ENCODE results near the gene XCR1.
A peak's percentile ranks its signal among the peaks of the same experiment; 100 is the strongest.

Gene XCR1

DNA sequence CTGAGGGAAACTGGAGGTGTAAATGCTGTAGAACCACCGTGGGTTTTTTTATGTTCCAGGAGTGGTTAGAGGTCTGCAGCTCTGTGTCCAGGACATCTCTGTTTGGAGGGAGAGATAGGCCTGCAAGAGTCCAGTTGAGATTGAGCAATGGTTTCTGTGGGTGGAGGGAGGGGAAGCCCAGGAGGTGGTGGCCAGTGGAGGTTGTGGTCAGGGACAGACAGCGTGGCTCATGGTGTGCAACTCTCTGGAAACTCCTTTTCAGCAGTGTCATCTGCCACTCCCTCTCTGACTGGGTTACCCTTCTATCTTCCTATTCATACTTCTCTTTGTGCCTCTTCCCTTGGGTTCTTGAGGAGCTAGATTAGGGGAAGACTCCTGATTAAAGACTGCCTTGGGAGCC, 9.6 kb downstream of the XCR1 start:
- no peak overlapping the region for H3K14ac ChIP-seq (ENCODE audit: low read length)
- H4K91ac ChIP-seq (ENCODE audit: low read depth, low read length) = no peak overlapping the region
- no peaks in the 10 kb centered on the region for H3K79me1 ChIP-seq (ENCODE audit: low read length)
- no peak overlapping the region for H3K23ac ChIP-seq (ENCODE audit: low read length)
- H2BK5ac ChIP-seq (ENCODE audit: low read depth, low read length, poor library complexity) = no peak overlapping the region
- peaks cover 10% of the 10 kb centered on the region for H3K9me3 ChIP-seq (ENCODE audit: insufficient read depth, low read depth, low read length)
- no peaks in the 10 kb centered on the region for H3K27me3 ChIP-seq (ENCODE audit: insufficient read depth, low read length)
- H4K12ac ChIP-seq (ENCODE audit: low read depth, low read length) = no peak overlapping the region
- H3K4me1 ChIP-seq (ENCODE audit: control insufficient read depth in 1 of 2, insufficient read depth in 2 of 2, low read length in 2 of 2) = peaks cover 2 to 4% of the 10 kb centered on the region in 2 experiments
- no peak overlapping the region for H2BK120ac ChIP-seq (ENCODE audit: insufficient read depth, low read length, poor library complexity)
- no peak overlapping the region for H3K9ac ChIP-seq (ENCODE audit: low read length)
- peaks cover 6 to 13% of the 10 kb centered on the region in 2 experiments for H3K36me3 ChIP-seq (ENCODE audit: control insufficient read depth in 1 of 2, insufficient read depth in 2 of 2, low read length in 2 of 2)
- no peak overlapping the region for H2BK12ac ChIP-seq (ENCODE audit: low read length)
- WGBS (ENCODE audit: extremely low coverage, insufficient coverage, insufficient read length) = no CpG with 5 or more reads among the region's 2 CpGs
- H3K18ac ChIP-seq (ENCODE audit: low read length) = no peak overlapping the region
- H3K27ac ChIP-seq (ENCODE audit: low read depth, low read length) = no peak overlapping the region
- H3K4me3 ChIP-seq (ENCODE audit: low read depth, low read length) = no peak overlapping the region
- no peak overlapping the region for H2AK5ac ChIP-seq (ENCODE audit: low read length)
- no peak overlapping the region for H4K8ac ChIP-seq (ENCODE audit: low read depth, low read length)
- no peak overlapping the region for H3K4me2 ChIP-seq (ENCODE audit: low read length)
- H2AFZ ChIP-seq (ENCODE audit: insufficient read depth, low read length, poor library complexity) = no peak overlapping the region
- peak in 1 of 2 donors; percentile 20 for DNase-seq
- no peaks in the 10 kb centered on the region for H3K79me2 ChIP-seq (ENCODE audit: control insufficient read depth, insufficient read depth, low read length, poor library complexity)
- no peak overlapping the region for H3K4ac ChIP-seq (ENCODE audit: low read depth, low read length)

DNA sequence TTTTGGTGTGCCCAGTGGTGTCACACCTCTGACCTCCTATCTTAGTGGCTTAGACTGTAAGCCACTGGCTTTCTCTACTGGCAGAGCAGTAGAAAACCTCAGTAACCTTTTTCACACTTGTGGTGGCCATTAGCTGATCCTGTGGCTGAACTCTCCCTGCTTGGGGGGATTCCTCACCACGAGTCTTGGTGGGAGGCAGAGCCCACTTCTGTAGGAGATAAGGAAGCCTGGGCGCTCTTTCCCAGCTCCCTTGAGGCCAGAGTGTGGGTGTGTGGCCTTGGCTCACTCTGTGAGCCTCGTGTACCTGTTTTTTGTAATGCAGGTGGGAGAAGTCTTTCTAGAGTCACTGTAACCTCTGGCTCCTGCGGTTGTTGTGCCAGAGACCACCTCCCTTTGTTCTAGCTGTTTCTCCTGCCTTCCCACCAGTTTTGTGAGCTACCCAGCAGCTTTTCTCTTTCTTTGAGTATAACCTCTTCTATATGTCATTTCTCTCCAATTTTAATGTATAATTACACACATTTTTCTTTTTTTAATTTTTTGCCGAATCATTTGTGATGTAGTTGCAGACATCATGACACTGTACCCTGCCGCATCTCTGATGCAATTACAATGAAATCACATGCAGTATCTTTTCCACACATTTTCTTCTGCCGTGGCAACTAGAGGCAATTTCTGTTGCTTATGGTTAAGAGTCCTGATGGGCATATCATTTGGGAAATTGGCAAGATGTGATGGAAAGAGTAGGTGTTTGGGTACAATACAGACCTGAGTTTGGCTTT, 13.8 kb downstream of the XCR1 start:
- no peak overlapping the region for H4K91ac ChIP-seq (ENCODE audit: low read depth, low read length)
- no peak overlapping the region for H4K8ac ChIP-seq (ENCODE audit: low read depth, low read length)
- H4K12ac ChIP-seq (ENCODE audit: low read depth, low read length) = no peak overlapping the region
- H3K79me1 ChIP-seq (ENCODE audit: low read length) = no peaks in the 10 kb centered on the region
- WGBS (ENCODE audit: extremely low coverage, insufficient coverage, insufficient read length) = no CpG with 5 or more reads among the region's 7 CpGs
- no peak for DNase-seq
- H2BK5ac ChIP-seq (ENCODE audit: low read depth, low read length, poor library complexity) = no peak overlapping the region
- H3K27ac ChIP-seq (ENCODE audit: low read depth, low read length) = no peak overlapping the region
- H3K9me3 ChIP-seq (ENCODE audit: insufficient read depth, low read depth, low read length) = no peaks in the 10 kb centered on the region
- no peak overlapping the region for H3K4me3 ChIP-seq (ENCODE audit: low read depth, low read length)
- H3K23ac ChIP-seq (ENCODE audit: low read length) = no peak overlapping the region
- H2BK120ac ChIP-seq (ENCODE audit: insufficient read depth, low read length, poor library complexity) = no peak overlapping the region
- H3K18ac ChIP-seq (ENCODE audit: low read length) = no peak overlapping the region
- H3K4me1 ChIP-seq (ENCODE audit: control insufficient read depth in 1 of 2, insufficient read depth in 2 of 2, low read length in 2 of 2) = no peaks in the 10 kb centered on the region
- no peaks in the 10 kb centered on the region for H3K27me3 ChIP-seq (ENCODE audit: insufficient read depth, low read length)
- no peaks in the 10 kb centered on the region for H3K36me3 ChIP-seq (ENCODE audit: control insufficient read depth in 1 of 2, insufficient read depth in 2 of 2, low read length in 2 of 2)
- H2BK12ac ChIP-seq (ENCODE audit: low read length) = no peak overlapping the region
- H3K9ac ChIP-seq (ENCODE audit: low read length) = no peak overlapping the region
- H3K4me2 ChIP-seq (ENCODE audit: low read length) = no peak overlapping the region
- H2AK5ac ChIP-seq (ENCODE audit: low read length) = no peak overlapping the region
- H3K14ac ChIP-seq (ENCODE audit: low read length) = no peak overlapping the region
- H3K4ac ChIP-seq (ENCODE audit: low read depth, low read length) = no peak overlapping the region
- no peaks in the 10 kb centered on the region for H3K79me2 ChIP-seq (ENCODE audit: control insufficient read depth, insufficient read depth, low read length, poor library complexity)
- H2AFZ ChIP-seq (ENCODE audit: insufficient read depth, low read length, poor library complexity) = no peak overlapping the region

GRCh38 chr3:46012246-46012645, 15.0 kb downstream of the XCR1 start:
- WGBS (ENCODE audit: extremely low coverage, insufficient coverage, insufficient read length) = no CpG with 5 or more reads among the region's 4 CpGs
- H4K12ac ChIP-seq (ENCODE audit: low read depth, low read length) = no peak overlapping the region
- H2AFZ ChIP-seq (ENCODE audit: insufficient read depth, low read length, poor library complexity) = no peak overlapping the region
- no peak overlapping the region for H2BK120ac ChIP-seq (ENCODE audit: insufficient read depth, low read length, poor library complexity)
- no peak overlapping the region for H3K4me2 ChIP-seq (ENCODE audit: low read length)
- no peak for DNase-seq
- no peak overlapping the region for H4K91ac ChIP-seq (ENCODE audit: low read depth, low read length)
- H3K79me1 ChIP-seq (ENCODE audit: low read length) = no peaks in the 10 kb centered on the region
- no peak overlapping the region for H3K23ac ChIP-seq (ENCODE audit: low read length)
- no peak overlapping the region for H2AK5ac ChIP-seq (ENCODE audit: low read length)
- no peak overlapping the region for H3K9ac ChIP-seq (ENCODE audit: low read length)
- H2BK12ac ChIP-seq (ENCODE audit: low read length) = no peak overlapping the region
- no peaks in the 10 kb centered on the region for H3K9me3 ChIP-seq (ENCODE audit: insufficient read depth, low read depth, low read length)
- no peaks in the 10 kb centered on the region for H3K4me1 ChIP-seq (ENCODE audit: control insufficient read depth in 1 of 2, insufficient read depth in 2 of 2, low read length in 2 of 2)
- no peaks in the 10 kb centered on the region for H3K36me3 ChIP-seq (ENCODE audit: control insufficient read depth in 1 of 2, insufficient read depth in 2 of 2, low read length in 2 of 2)
- H3K18ac ChIP-seq (ENCODE audit: low read length) = no peak overlapping the region
- no peak overlapping the region for H3K14ac ChIP-seq (ENCODE audit: low read length)
- no peaks in the 10 kb centered on the region for H3K79me2 ChIP-seq (ENCODE audit: control insufficient read depth, insufficient read depth, low read length, poor library complexity)
- no peak overlapping the region for H3K4ac ChIP-seq (ENCODE audit: low read depth, low read length)
- no peak overlapping the region for H3K4me3 ChIP-seq (ENCODE audit: low read depth, low read length)
- H4K8ac ChIP-seq (ENCODE audit: low read depth, low read length) = no peak overlapping the region
- H3K27ac ChIP-seq (ENCODE audit: low read depth, low read length) = no peak overlapping the region
- H3K27me3 ChIP-seq (ENCODE audit: insufficient read depth, low read length) = no peaks in the 10 kb centered on the region
- no peak overlapping the region for H2BK5ac ChIP-seq (ENCODE audit: low read depth, low read length, poor library complexity)

- H2AK5ac ChIP-seq (ENCODE audit: low read length) = no peak overlapping the region
- H3K79me2 ChIP-seq (ENCODE audit: control insufficient read depth, insufficient read depth, low read length, poor library complexity) = no peaks in the 10 kb centered on the region
- no peaks in the 10 kb centered on the region for H3K79me1 ChIP-seq (ENCODE audit: low read length)
- no peak overlapping the region for H3K27ac ChIP-seq (ENCODE audit: low read depth, low read length)
- no peaks in the 10 kb centered on the region for H3K36me3 ChIP-seq (ENCODE audit: control insufficient read depth in 1 of 2, insufficient read depth in 2 of 2, low read length in 2 of 2)
- no peak overlapping the region for H2BK120ac ChIP-seq (ENCODE audit: insufficient read depth, low read length, poor library complexity)
- no peak overlapping the region for H3K9ac ChIP-seq (ENCODE audit: low read length)
- no peak overlapping the region for H3K4me2 ChIP-seq (ENCODE audit: low read length)
- no CpG with 5 or more reads among the region's 2 CpGs for WGBS (ENCODE audit: extremely low coverage, insufficient coverage, insufficient read length)
- H3K4ac ChIP-seq (ENCODE audit: low read depth, low read length) = no peak overlapping the region
- H3K14ac ChIP-seq (ENCODE audit: low read length) = no peak overlapping the region
- no peak overlapping the region for H3K18ac ChIP-seq (ENCODE audit: low read length)
- no peaks in the 10 kb centered on the region for H3K4me1 ChIP-seq (ENCODE audit: control insufficient read depth in 1 of 2, insufficient read depth in 2 of 2, low read length in 2 of 2)
- H4K8ac ChIP-seq (ENCODE audit: low read depth, low read length) = no peak overlapping the region
- DNase-seq = no peak
- H3K27me3 ChIP-seq (ENCODE audit: insufficient read depth, low read length) = no peaks in the 10 kb centered on the region
- no peak overlapping the region for H2AFZ ChIP-seq (ENCODE audit: insufficient read depth, low read length, poor library complexity)
- H3K9me3 ChIP-seq (ENCODE audit: insufficient read depth, low read depth, low read length) = no peaks in the 10 kb centered on the region
- H2BK12ac ChIP-seq (ENCODE audit: low read length) = no peak overlapping the region
- no peak overlapping the region for H3K23ac ChIP-seq (ENCODE audit: low read length)
- H4K91ac ChIP-seq (ENCODE audit: low read depth, low read length) = no peak overlapping the region
- no peak overlapping the region for H2BK5ac ChIP-seq (ENCODE audit: low read depth, low read length, poor library complexity)
- no peak overlapping the region for H4K12ac ChIP-seq (ENCODE audit: low read depth, low read length)
- H3K4me3 ChIP-seq (ENCODE audit: low read depth, low read length) = no peak overlapping the region
Measured at GRCh38 chr3:46010519-46011113, 16.7 kb downstream of the XCR1 start.
